Keratinocyte (primary cell): ENCODE data around the gene GIPC3.

Experiments used
- CTCF ChIP-seq, 3 experiments: IDR thresholded peaks in 1 of 3; conservative IDR thresholded peaks in 1 of 3; optimal IDR thresholded peaks in 1 of 3; 2 replicates in 2 of 3; 3 replicates in 1 of 3; pipeline versions ENCODE3 to v1.5.1; 2011; ENCODE audit warnings: low read length in 3 of 3, mild to moderate bottlenecking in 3 of 3, moderate library complexity in 2 of 3, control low read depth in 1 of 3, inconsistent platforms in 1 of 3; ENCODE audit not compliant: insufficient read depth in 2 of 3; ENCODE audit errors: extremely low read depth in 1 of 3
- EZH2 ChIP-seq: IDR thresholded peaks from one replicate; pipeline ENCODE4 v1.6.1; 2012; ENCODE audit warnings: inconsistent platforms, mild to moderate bottlenecking, low read length, moderate library complexity

- TF ChIP-seq EZH2 (no peak), CTCF (optimal IDR thresholded peaks at IDR 0.05 in 1 of 3, IDR thresholded peaks at IDR 0.05 in 1 of 3, conservative IDR thresholded peaks at IDR 0.05 in 1 of 3; ENCODE audit: extremely low read depth in 1 of 3, insufficient read depth in 2 of 3, low read length in 3 of 3) (no peak)
Observed at GRCh38 chr19:3638208-3639193, 53.2 kb downstream of the GIPC3 start.
